Endodermal cell (in vitro differentiated cells): ENCODE measurements around the gene CAPZA2. TPM values are rescaled to one million over a fixed set of nuclear protein-coding genes. Genes with fewer than 3 reads are reported as not detected.

Experiments
- DNase-seq: peaks from one replicate; pipeline ENCODE4 v3.0.0-alpha.2; 2017
- H3K27ac ChIP-seq: 2 replicates; pipeline ENCODE4 v1.5.1; 2013; ENCODE audit warnings: mild to moderate bottlenecking, low read depth, low read length, moderate library complexity
- H3K27me3 ChIP-seq: 2 replicates; pipeline ENCODE4 v1.6.1; 2013; ENCODE audit warnings: mild to moderate bottlenecking, low read length, moderate library complexity; ENCODE audit not compliant: insufficient read depth, control insufficient read depth, poor library complexity, severe bottlenecking
- H3K36me3 ChIP-seq: 2 replicates; pipeline ENCODE4 v1.7.0; 2013; ENCODE audit warnings: mild to moderate bottlenecking, low read length, moderate library complexity; ENCODE audit not compliant: control insufficient read depth, insufficient read depth
- H3K4me1 ChIP-seq: one replicate; pipeline ENCODE4 v1.7.0; 2013; ENCODE audit warnings: low read length; ENCODE audit not compliant: control insufficient read depth, insufficient read depth
- H3K4me3 ChIP-seq: 2 replicates; pipeline ENCODE4 v1.5.1; 2013; ENCODE audit warnings: mild to moderate bottlenecking, low read length, moderate library complexity
- H3K9ac ChIP-seq: 2 replicates; pipeline ENCODE4 v1.6.1; 2013; ENCODE audit warnings: mild to moderate bottlenecking, low read length, moderate library complexity; ENCODE audit not compliant: poor library complexity, severe bottlenecking; ENCODE audit errors: extremely low read depth
- H3K9me3 ChIP-seq: 2 replicates; pipeline ENCODE4 v1.6.1; 2013; ENCODE audit warnings: mild to moderate bottlenecking, low read length, moderate library complexity; ENCODE audit not compliant: control insufficient read depth
- H3K27ac Mint-ChIP-seq: 2 replicates; pipeline ENCODE4 v1.8.0; 2020; ENCODE audit warnings: mixed read lengths
- H3K27me3 Mint-ChIP-seq: 2 replicates; pipeline ENCODE4 v1.8.0; 2021; ENCODE audit warnings: mild to moderate bottlenecking, mixed read lengths; ENCODE audit not compliant: insufficient read depth
- H3K36me3 Mint-ChIP-seq: 2 replicates; pipeline ENCODE4 v1.8.0; 2020; ENCODE audit warnings: low read depth, mixed read lengths
- H3K4me1 Mint-ChIP-seq: 2 replicates; pipeline ENCODE4 v1.8.0; 2020; ENCODE audit warnings: mixed read lengths
- H3K4me3 Mint-ChIP-seq: 2 replicates; pipeline ENCODE4 v1.8.0; 2020; ENCODE audit warnings: mild to moderate bottlenecking, moderate library complexity, mixed read lengths
- H3K9me3 Mint-ChIP-seq: 2 replicates; pipeline ENCODE4 v1.8.0; 2020; ENCODE audit warnings: mild to moderate bottlenecking, mixed read lengths
- WGBS, 2 experiments: methylation state at CpG; one replicate each; pipeline versions ENCODE4 v1.1.5 to v1.1.7; 2013; ENCODE audit warnings: missing lambda C conversion rate in 2 of 2, mixed read lengths in 1 of 2; ENCODE audit not compliant: insufficient coverage in 1 of 2, insufficient read length in 1 of 2; 5-methylcytosine and 5-hydroxymethylcytosine counted together
- total RNA-seq, 2 donors: library from RNA; stranded (reverse); fragmentation: NEBNext Ultra II Directional in 1 of 2; extraction: Animal tissue kit (Norgen Biotek cat#: 25700) in 1 of 2; gene quantifications; 2 replicates in 1 of 2; 3 replicates in 1 of 2; pipeline ENCODE4 v1.2.1, GENCODE V29; 2021
- TF ChIP-seq, protein P1 (sequence below): fragments of 200-600 bp; sonication (generic); conservative IDR thresholded peaks from 2 replicates; pipeline ENCODE4 v1.5.0; 2021; ENCODE audit warnings: antibody characterized with exemption, mild to moderate bottlenecking

CAPZA2 gene
- total RNA-seq, 2 donors from 2014 or later = 127 to 133 TPM

DNA sequence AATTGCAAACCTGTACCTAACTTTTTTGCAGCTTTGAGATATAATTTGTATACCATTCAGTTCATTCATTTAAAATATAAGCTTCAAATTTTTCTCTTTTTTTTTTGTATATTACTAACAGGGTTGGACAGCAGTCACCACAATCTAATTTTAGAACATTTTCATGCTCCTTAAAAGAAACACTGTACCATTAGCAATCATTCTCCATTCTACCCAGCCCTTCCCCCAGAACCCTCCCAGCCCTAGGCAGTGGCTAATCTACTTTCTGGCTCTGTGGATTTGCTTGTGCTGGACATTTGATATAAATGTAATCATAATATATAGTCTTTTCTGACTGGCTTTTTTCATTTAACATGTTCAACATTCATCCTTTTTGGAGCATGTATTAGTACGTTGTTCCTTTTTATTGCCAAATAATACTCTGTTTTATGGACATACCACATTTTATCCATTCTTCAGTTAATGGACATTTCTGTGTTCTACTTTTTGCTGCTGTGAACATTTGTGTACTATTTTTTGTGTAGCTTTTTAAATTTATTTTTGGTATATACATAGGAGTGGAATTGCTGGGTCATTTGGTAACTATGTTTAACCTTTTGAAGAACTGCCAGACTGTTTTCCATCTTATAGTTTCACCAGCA is 50.0 kb downstream of the CAPZA2 start:
- 94% methylated on average over 1 of the region's 1 CpG; no CpG with 5 or more reads in 1 of the 2 experiments for WGBS, 2 experiments
- TF ChIP-seq, protein P1, sequence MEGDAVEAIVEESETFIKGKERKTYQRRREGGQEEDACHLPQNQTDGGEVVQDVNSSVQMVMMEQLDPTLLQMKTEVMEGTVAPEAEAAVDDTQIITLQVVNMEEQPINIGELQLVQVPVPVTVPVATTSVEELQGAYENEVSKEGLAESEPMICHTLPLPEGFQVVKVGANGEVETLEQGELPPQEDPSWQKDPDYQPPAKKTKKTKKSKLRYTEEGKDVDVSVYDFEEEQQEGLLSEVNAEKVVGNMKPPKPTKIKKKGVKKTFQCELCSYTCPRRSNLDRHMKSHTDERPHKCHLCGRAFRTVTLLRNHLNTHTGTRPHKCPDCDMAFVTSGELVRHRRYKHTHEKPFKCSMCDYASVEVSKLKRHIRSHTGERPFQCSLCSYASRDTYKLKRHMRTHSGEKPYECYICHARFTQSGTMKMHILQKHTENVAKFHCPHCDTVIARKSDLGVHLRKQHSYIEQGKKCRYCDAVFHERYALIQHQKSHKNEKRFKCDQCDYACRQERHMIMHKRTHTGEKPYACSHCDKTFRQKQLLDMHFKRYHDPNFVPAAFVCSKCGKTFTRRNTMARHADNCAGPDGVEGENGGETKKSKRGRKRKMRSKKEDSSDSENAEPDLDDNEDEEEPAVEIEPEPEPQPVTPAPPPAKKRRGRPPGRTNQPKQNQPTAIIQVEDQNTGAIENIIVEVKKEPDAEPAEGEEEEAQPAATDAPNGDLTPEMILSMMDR = no peak

GRCh38 chr7:116918704-116919103 is 56.3 kb downstream of the CAPZA2 start:
- no peaks in the 10 kb centered on the region for H3K27me3 ChIP-seq
- H3K4me3 ChIP-seq = no peak overlapping the region
- TF ChIP-seq, protein P1 = no peak
- H3K9me3 ChIP-seq = no peaks in the 10 kb centered on the region
- Mint-ChIP-seq H3K27ac (no peak overlapping the region), H3K27me3 (no peaks in the 10 kb centered on the region), H3K36me3 (peaks cover 52% of the 10 kb centered on the region), H3K4me1 (no peaks in the 10 kb centered on the region), H3K4me3 (no peak overlapping the region), H3K9me3 (no peaks in the 10 kb centered on the region)
- 80% methylated on average over 1 of the region's 3 CpGs; no CpG with 5 or more reads in 1 of the 2 experiments for WGBS, 2 experiments
- no peak overlapping the region for H3K27ac ChIP-seq
- no peaks in the 10 kb centered on the region for H3K4me1 ChIP-seq
- no peak overlapping the region for H3K9ac ChIP-seq
- no peak for DNase-seq
- H3K36me3 ChIP-seq = peaks cover 49% of the 10 kb centered on the region

More for the DNA sequence above, 50.0 kb downstream of the CAPZA2 start:
- Histone ChIP-seq H3K4me1 (no peaks in the 10 kb centered on the region), H3K4me3 (no peak overlapping the region), H3K27me3 (no peaks in the 10 kb centered on the region), H3K9me3 (peaks cover 6% of the 10 kb centered on the region), H3K36me3 (peaks cover 78% of the 10 kb centered on the region), H3K27ac (no peak overlapping the region), H3K9ac (no peak overlapping the region)
- DNase-seq = no peak
- no peaks in the 10 kb centered on the region for H3K4me1 Mint-ChIP-seq
- no peaks in the 10 kb centered on the region for H3K27me3 Mint-ChIP-seq
- no peak overlapping the region for H3K27ac Mint-ChIP-seq
- peaks cover 71% of the 10 kb centered on the region for H3K36me3 Mint-ChIP-seq
- no peaks in the 10 kb centered on the region for H3K9me3 Mint-ChIP-seq
- no peak overlapping the region for H3K4me3 Mint-ChIP-seq

GRCh38 chr7:116920359-116920758 is 58.0 kb downstream of the CAPZA2 start:
- H3K9me3 ChIP-seq = no peaks in the 10 kb centered on the region
- no peak for DNase-seq
- no peak overlapping the region for H3K27ac Mint-ChIP-seq
- H3K27me3 Mint-ChIP-seq = no peaks in the 10 kb centered on the region
- peaks cover 45% of the 10 kb centered on the region for H3K36me3 Mint-ChIP-seq
- no peak overlapping the region for H3K9ac ChIP-seq
- H3K27ac ChIP-seq = no peak overlapping the region
- no peaks in the 10 kb centered on the region for H3K27me3 ChIP-seq
- H3K4me3 ChIP-seq = no peak overlapping the region
- peaks cover 4% of the 10 kb centered on the region for H3K4me1 Mint-ChIP-seq
- peaks cover 37% of the 10 kb centered on the region for H3K36me3 ChIP-seq
- TF ChIP-seq, protein P1 = no peak
- no peaks in the 10 kb centered on the region for H3K9me3 Mint-ChIP-seq
- no peak overlapping the region for H3K4me3 Mint-ChIP-seq
- H3K4me1 ChIP-seq = no peaks in the 10 kb centered on the region
